ENCODE data around the gene ZFYVE28.

The ZFYVE28 gene

DNA sequence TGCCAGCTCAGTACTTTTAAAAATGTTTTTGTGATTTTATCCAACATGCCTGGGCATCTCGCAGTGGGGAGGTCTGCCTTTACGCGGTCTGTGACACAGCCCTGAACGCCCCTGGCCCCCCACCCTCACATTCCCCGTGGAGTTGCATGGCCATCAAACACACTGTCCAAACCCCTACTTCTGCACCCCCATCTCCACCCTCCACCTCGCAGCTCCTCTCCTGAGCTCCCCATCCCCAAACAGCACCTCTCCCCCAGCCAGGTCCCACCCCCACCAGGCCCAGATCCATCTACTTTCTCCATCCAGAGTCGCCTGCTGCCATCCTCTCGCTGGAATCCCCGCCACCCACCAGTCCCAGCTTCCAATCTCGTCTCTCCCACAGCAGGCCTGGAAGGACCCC, 9.5 kb downstream of the ZFYVE28 start:
- DNase-seq, result no peak

- peak; percentile 35 for DNase-seq
These were observed 10.0 kb downstream of the ZFYVE28 start for GRCh38 chr4:2408401-2408958.

DNA sequence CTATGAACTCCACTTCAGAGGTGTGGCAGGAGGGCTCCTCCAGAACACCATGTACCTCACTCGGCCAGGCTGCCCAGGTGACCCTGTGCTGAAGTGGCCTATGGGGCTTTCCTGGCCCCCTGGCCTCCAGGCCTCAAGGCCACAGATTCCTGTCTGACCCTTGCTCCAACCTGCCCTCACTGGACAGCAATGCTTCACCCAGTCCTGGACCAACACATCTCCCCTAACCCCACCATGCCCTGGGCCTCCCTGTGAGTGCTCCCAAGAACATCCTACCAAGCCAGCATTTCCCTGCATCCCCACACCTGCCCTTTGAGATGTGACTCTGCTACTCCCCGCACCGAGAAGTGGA, 10.5 kb downstream of the ZFYVE28 start:
- DNase-seq, result no peak

GRCh38 chr4:2406920-2407319, 11.5 kb downstream of the ZFYVE28 start:
- no peak for DNase-seq

- no peak for DNase-seq
These were observed 12.0 kb downstream of the ZFYVE28 start for GRCh38 chr4:2406406-2406805.

DNA sequence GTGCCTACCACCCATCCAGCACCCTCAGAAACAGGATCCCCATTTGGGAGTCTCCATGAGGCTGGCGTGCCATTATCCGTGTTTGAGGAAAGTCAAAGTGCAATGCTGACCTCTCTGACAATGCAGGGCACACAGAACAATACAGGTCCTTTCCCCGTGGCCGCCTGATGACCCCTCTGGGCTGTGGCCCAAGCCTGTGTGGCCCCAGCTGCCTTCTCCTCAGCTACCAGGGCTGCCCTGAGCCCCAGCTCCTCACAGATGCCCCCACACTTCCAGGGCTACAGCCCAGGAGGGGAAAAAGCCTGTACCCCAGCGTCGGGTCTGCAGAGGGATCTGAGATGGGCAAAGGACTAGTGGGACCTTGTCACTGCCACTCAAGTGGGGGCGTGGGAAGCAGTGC, 15.5 kb downstream of the ZFYVE28 start:
- DNase-seq, result no peak

DNA sequence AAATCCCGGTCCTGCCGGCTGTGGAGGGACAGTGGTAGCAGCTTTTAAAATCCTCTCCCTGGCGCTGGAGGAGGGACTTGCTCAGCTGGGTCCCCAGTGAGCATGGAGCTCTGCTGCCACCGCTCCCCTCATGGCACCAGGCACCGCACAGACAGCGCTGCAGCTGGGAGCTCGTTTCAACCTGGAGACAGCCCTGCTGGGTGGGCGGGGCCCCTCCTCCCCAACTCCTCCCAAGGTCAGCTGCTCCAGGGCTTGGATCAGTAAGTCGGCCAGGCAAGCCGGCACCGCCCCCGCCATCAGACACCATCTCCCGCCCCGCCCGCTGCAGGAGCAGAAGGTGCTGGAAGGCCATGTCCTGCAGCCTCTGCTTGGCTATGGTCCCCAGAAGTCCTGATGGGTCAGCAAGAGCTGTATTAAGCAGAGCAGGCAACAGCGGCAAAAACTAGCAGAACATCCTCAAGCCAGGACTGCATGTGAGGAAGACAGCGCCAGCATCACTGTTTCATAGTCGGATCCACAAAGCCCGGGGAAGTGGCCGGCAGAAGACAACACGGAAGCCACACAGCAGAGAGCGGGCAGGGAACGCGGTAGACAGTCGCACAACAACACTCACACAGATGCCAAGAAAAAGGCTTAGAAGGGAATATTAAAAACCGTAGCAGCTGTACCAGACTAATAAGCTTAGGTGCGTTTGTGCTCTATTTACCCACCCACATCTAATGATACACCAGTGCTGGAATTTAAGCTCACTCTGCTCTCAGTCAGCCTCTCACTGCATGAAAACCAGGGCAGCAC, 16.2 kb downstream of the ZFYVE28 start:
- peak; percentile 32 for DNase-seq

DNA sequence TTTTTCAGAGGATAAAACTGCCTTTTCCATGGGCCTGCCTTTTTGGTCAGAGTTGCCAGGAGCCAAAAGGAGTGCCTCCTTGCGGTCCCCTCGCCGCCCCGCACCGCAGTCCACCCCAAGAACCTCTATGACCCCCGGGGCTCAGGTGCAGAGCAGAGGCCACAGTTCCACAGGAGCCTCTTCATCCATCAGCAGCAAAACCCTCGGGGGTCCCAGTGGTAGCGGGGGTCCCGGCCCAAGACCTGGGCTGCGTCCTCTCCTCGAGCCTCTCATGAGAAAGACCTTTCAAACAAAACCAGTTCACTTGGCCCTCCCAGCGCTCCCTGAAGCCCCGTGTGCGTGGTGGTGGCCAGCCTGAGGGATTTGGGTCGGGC, 16.8 kb downstream of the ZFYVE28 start:
- no peak for DNase-seq

- no peak for DNase-seq
These were observed 17.4 kb downstream of the ZFYVE28 start for GRCh38 chr4:2400841-2401609.

- DNase-seq, result no peak
These were observed 18.7 kb downstream of the ZFYVE28 start for GRCh38 chr4:2399631-2400190.

- DNase-seq, result no peak
These were observed 19.2 kb downstream of the ZFYVE28 start for GRCh38 chr4:2399216-2399615.

- no peak for DNase-seq
These were observed 20.7 kb downstream of the ZFYVE28 start for GRCh38 chr4:2397596-2398379.

DNA sequence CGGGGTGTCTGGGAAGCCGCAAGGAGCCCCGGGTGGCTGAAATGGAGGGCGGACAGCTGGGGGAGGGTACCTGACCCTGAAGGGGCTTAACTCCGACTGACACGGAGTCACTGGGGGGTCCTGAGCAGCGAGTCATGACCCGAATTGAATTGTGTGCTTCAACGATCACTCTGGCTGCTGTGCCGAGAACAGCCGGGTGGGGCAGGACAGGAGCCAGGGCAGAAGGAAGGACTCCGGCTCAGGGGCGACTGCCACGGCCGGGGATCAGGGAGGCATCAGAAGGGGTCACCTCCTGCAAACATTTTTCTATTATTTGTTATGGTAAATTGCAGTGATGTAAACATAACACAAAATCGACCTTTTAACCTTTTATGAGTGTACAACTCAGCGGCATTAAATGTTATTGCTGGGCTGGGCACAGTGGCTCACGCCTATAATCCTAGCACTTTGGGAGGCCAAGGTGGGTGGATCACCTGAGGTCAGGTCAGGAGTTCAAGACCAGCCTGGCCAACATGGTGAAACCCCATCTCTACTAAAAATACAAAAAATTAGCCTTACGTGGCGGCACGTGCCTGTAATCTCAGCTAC, 21.6 kb downstream of the ZFYVE28 start:
- DNase-seq, result no peak

- no peak for DNase-seq
These were observed 22.9 kb downstream of the ZFYVE28 start for GRCh38 chr4:2395584-2395983.

GRCh38 chr4:2395038-2395437, 23.4 kb downstream of the ZFYVE28 start:
- DNase-seq, result no peak

GRCh38 chr4:2394528-2394927, 23.9 kb downstream of the ZFYVE28 start:
- no peak for DNase-seq

DNA sequence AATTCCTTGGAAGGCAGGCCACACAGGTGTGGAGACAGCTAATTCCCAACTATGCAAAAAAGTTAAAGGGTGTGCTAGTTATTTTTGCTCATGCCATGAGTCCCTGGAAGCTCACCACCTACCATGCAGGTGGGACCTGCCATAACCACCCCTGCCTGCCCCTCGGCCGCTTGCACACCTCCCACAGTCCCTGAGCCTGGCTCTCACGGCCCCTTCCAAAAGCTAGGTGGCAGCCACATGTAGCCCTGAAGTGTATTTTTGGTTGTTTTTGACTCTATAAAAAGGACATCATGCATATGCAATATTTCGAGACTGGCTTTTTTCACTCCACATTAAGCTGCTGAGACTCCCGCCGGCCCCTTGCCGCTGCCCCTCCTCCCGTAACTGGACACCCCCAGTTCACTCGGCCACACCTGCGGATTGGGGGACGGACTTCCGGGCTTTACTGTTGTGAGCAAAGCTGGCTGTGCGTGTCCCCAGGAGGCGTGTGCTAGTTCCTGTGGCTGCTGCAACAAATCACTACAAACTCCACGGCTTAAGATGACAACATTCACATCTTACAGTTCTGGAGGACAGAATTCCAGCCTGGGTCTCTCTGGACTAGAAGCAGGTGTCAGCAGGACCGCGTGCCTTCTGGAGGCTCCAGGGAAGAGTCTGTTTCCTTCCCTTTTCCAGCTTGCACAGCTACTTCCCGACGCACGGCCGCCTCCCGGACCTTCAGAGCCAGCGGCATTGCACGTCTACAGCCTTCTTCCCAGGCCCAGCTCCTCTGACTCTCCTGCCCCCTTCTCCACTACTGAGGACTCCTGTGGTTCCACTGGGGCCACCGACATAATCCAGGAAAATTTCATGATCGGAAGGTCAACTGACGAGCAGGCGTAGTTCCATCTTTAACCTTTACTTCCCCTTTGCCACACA, 24.8 kb downstream of the ZFYVE28 start:
- DNase-seq, result no peak

GRCh38 chr4:2390784-2391421, 27.5 kb downstream of the ZFYVE28 start:
- peak; percentile 38 for DNase-seq

DNA sequence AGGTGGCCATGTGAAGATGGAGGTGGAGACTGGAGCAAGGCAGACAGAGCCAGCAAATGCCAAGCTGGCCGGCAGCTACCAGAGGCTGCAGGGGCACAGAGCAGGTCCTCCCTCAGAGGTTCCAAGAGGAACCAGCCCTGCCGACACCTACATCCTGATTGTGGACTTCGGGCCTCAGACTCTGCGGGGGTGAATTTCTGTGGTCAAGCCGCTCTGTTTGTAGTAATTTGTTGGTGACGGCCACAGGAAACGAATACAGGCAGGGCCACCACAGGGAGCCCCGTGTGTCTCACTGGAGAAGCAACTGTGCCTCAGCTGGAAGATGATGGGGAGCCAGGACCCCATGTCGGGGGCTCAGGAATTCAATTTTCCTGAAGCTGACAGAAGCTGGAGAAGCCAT, 28.3 kb downstream of the ZFYVE28 start:
- DNase-seq, result peak; percentile 69

- DNase-seq, result no peak
These were observed 28.8 kb downstream of the ZFYVE28 start for GRCh38 chr4:2389691-2390090.

Data from MV-4-11 (cell line).